IPS DF 6.9 (cell line): ENCODE results near the gene PNPLA7.
"Not testable (repeated sequence)": the region's sequence is repeated elsewhere in the genome, so short reads cannot be mapped to it uniquely, and the experiment has no call there.

Source experiments
- DNase-seq: peaks from one replicate; pipeline ENCODE4 v3.0.0-alpha.2; 2013; ENCODE audit warnings: low read depth, low spot score
- H3K27ac ChIP-seq: one replicate; pipeline ENCODE4 v1.5.1; 2013; ENCODE audit warnings: low read length, control low read depth
- H3K27me3 ChIP-seq: 2 replicates; pipeline ENCODE4 v1.6.1; 2013; ENCODE audit warnings: mild to moderate bottlenecking, low read length; ENCODE audit not compliant: control insufficient read depth, insufficient read depth
- H3K36me3 ChIP-seq: 2 replicates; pipeline ENCODE4 v1.6.1; 2013; ENCODE audit warnings: low read length; ENCODE audit not compliant: control insufficient read depth, insufficient read depth
- H3K4me1 ChIP-seq: 2 replicates; pipeline ENCODE4 v1.6.1; 2013; ENCODE audit warnings: low read length; ENCODE audit not compliant: control insufficient read depth, insufficient read depth
- H3K4me3 ChIP-seq: 2 replicates; pipeline ENCODE4 v1.5.1; 2013; ENCODE audit warnings: mild to moderate bottlenecking, low read length
- H3K9me3 ChIP-seq: 2 replicates; pipeline ENCODE4 v1.6.1; 2013; ENCODE audit warnings: low read length, inconsistent platforms; ENCODE audit not compliant: control insufficient read depth, insufficient read depth
- WGBS: extraction: QIAGEN DNeasy Blood & Tissue Kit; methylation state at CpG from one replicate; pipeline ENCODE4 v1.1.7; 2013; ENCODE audit warnings: mixed read lengths, missing lambda C conversion rate; ENCODE audit not compliant: insufficient read length, insufficient coverage; 5-methylcytosine and 5-hydroxymethylcytosine counted together

Gene PNPLA7

DNA sequence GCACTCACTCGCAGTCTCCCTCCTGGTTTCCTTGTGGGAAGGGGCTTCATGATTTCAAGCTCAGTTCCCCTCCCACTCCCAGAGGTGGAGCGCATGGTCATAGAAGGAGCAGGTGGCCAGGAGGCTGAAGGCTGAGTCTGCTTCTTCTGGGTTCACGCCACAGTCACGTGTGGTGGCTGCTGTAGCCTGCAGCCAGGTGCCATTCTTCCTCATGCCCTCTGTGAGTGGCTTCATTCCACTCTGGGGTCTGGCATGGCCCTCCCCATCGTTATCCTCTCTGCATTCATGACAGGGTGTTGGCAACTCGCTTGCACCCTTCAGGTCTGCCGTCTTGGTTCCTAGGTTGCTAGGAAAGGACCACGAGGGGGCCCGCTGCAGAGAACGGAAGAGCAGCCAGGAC lies 5.0 kb upstream of the PNPLA7 start:
- peaks cover 19% of the 10 kb centered on the region; the same call in 1 of the 2 replicates for H3K36me3 ChIP-seq
- WGBS, result no CpG with 5 or more reads among the region's 10 CpGs
- no peaks in the 10 kb centered on the region for H3K27me3 ChIP-seq
- no peak for DNase-seq
- H3K4me1 ChIP-seq, result no peaks in the 10 kb centered on the region
- H3K4me3 ChIP-seq, result no peak overlapping the region
- no peaks in the 10 kb centered on the region for H3K9me3 ChIP-seq
- no peak overlapping the region for H3K27ac ChIP-seq

DNA sequence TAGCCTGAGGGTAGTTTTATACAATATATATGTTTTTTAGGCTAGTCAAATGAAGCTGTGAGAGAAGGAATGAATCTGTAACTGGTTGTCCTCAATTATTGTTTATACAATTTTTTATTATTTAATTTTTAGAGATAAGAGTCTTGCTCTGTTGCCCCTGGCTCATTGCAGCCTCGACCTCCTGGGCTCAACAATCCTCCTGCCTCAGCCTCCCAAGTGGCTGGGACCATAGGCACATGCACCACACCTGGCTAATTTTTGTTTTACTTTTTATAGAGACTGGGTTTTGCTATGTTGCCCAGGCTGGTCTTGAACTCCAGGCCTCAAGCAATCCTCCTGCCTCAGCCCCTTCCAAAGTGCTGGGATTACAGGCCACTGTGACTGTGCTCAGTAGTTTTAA lies 4.1 kb upstream of the PNPLA7 start:
- Histone ChIP-seq H3K4me3 (no peak overlapping the region), H3K27me3 (no peaks in the 10 kb centered on the region), H3K27ac (no peak overlapping the region), H3K36me3 (peaks cover 19% of the 10 kb centered on the region; the same call in 1 of the 2 replicates), H3K9me3 (no peaks in the 10 kb centered on the region), H3K4me1 (no peaks in the 10 kb centered on the region)
- WGBS, result no CpG with 5 or more reads among the region's 1 CpG
- DNase-seq, result no peak

DNA sequence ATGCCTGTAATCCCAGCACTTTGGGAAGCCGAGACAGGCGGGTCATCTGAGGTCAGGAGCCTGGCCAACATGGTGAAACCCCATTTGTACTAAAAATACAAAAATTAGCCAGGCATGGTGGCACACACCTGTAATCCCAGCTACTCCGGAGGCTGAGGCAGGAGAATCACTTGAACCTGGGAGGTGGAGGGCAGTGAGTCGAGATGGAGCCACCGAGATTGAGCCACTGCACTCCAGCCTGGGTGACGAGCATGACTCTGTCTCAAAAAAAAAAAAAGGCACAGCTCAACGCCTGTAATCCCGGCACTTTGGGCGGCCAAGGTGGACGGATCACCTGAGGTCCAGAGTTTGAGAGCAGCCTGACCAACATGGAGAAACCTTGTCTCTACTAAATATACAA lies 3.5 kb upstream of the PNPLA7 start:
- H3K36me3 ChIP-seq, result peaks cover 19% of the 10 kb centered on the region; the same call in 1 of the 2 replicates
- H3K4me3 ChIP-seq, H3K27ac ChIP-seq, H3K9me3 ChIP-seq, H3K27me3 ChIP-seq, DNase-seq, H3K4me1 ChIP-seq: not testable (repeated sequence)
- WGBS, result no CpG with 5 or more reads among the region's 10 CpGs

DNA sequence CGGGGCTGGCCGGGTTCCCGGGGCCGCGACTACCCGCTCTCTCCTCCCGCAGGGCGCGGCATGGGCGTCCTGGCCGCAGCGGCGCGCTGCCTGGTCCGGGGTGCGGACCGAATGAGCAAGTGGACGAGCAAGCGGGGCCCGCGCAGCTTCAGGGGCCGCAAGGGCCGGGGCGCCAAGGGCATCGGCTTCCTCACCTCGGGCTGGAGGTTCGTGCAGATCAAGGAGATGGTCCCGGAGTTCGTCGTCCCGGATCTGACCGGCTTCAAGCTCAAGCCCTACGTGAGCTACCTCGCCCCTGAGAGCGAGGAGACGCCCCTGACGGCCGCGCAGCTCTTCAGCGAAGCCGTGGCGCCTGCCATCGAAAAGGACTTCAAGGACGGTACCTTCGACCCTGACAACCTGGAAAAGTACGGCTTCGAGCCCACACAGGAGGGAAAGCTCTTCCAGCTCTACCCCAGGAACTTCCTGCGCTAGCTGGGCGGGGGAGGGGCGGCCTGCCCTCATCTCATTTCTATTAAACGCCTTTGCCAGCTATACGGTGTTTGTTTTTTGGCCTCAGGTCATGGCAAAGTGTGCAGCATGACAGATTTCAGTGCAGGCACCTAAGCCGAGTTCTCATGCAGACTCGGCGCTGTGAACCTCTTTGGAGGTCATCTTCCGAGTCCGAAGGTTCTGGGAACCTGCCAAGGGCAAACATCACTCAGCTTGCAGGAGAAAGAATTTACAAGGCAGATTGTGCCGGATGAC lies 2.0 kb upstream of the PNPLA7 start:
- Histone ChIP-seq H3K4me1 (no peaks in the 10 kb centered on the region), H3K27ac (no peak overlapping the region), H3K36me3 (peaks cover 14% of the 10 kb centered on the region; the same call in 1 of the 2 replicates), H3K4me3 (peak overlapping the region; percentile 72), H3K27me3 (no peaks in the 10 kb centered on the region), H3K9me3 (no peaks in the 10 kb centered on the region)
- WGBS, result no CpG with 5 or more reads among the region's 58 CpGs
- DNase-seq, result no peak

DNA sequence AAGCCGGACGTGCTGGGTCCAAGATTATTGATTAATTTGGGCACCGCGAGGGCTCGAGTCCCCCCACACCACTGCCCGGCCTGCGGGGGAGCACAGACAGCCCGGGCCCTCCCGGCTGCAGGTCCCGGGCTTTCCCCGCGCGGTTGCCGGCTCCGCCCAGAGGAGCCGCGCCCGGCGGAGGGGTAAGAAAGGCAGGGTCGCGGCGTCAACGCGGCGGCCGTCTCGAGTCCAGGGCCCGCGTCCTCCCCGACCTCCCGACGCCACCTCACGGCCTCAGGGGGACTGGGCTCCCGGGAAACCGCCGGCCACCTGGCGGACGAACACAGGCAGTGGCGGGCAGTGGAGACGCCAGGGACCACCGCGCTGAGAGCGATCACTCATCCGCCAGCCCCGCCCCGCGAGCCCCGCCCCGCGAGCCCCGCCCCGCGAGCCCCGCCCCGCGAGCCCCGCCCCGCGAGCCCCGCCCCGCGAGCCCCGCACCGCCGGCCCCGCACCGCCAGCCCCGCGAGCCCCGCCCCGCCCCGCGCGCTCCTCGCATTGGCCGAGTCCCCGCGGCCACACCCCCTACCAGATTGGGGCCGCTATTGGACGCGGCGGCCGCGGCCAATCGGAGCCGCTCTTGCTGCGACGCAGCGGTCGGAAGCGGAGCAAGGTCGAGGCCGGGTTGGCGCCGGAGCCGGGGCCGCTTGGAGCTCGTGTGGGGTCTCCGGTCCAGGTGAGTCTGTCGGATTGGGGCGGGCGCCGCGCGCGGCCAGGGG lies 1.2 kb upstream of the PNPLA7 start, which contains the start of gene MRPL41:
TSS of gene MRPL41 (plus strand) at position 616 of the 758 bp plus-strand sequence. CDS start 203 bp downstream, outside the sequence.
- H3K4me3 ChIP-seq, result peak within 1 kb of the TSS; percentile 72
- H3K27ac ChIP-seq, result no peak within 1 kb of the TSS
- no CpG with 5 or more reads among the region's 106 CpGs for WGBS
- no peaks in the 10 kb centered on the region for H3K9me3 ChIP-seq
- peaks cover 12% of the 10 kb centered on the region; the same call in 1 of the 2 replicates for H3K36me3 ChIP-seq
- no peaks in the 10 kb centered on the region for H3K27me3 ChIP-seq
- no peaks in the 10 kb centered on the region for H3K4me1 ChIP-seq
- peak; percentile 54 for DNase-seq

DNA sequence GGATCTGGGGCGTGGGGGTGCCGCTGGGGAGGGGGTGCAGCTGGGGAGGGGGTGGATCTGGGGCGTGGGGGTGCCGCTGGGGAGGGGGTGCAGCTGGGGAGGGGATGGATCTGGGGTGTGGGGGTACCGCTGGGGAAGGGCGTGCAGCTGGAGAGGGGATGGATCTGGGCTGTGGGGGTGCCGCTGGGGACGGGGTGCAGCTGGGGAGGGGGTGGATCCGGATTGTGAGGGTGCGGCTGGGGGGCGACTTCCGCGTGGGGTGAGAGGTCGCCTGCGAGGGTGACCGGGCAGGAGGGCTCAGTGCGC lies 709 bp upstream of the PNPLA7 start:
- H3K4me3 ChIP-seq, result peak overlapping the region; percentile 45; the same call in 1 of the 2 replicates
- not testable (repeated sequence) for H3K9me3 ChIP-seq, H3K36me3 ChIP-seq, DNase-seq, H3K27me3 ChIP-seq, H3K4me1 ChIP-seq, H3K27ac ChIP-seq
- no CpG with 5 or more reads among the region's 17 CpGs for WGBS

DNA sequence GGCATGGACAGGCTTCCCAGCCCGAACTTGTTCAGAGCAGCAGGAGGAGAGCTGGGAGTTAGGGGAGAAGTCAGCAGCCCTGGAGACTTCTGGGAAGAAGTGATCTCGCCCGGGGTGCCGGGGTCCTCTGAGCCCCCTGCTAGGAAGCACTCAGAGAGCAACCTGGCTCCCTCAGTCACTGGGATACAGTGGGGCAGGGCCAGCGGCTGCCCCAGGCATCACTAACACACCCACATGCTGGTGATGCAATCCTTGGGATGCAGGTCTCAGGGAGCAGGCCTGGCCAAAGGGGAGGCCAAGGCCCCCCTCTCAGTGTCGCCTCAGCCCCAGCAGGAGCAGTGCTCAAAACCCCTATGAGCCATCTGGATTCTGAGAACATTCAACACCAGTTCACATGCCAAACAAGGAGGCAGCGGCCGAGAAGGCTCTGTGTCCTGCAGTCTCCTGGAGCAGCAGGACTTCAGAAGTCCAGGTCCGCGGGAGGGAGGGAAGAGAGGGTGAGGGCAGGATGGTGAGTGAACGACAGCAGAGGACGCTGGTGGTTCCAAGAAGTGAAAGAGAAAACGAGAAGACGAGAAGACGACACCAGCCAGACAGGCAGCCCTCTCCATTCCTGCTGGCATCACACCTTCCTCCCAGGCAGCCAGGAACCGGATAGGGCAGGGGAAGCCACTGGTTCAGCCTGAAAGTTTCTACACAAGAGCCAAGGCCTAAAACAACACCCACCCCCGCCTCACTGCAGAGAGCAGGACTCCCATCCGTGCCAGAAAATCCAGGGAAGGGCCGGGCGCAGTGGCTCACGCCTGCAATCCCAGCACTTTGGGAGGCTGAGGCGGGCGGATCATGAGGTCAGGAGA lies 2.3 kb downstream of the PNPLA7 start:
- H3K27me3 ChIP-seq, result no peaks in the 10 kb centered on the region
- no peaks in the 10 kb centered on the region for H3K36me3 ChIP-seq
- WGBS, result no CpG with 5 or more reads among the region's 23 CpGs
- no peaks in the 10 kb centered on the region for H3K9me3 ChIP-seq
- H3K4me1 ChIP-seq, result no peaks in the 10 kb centered on the region
- no peak overlapping the region for H3K27ac ChIP-seq
- no peak overlapping the region for H3K4me3 ChIP-seq
- no peak for DNase-seq

DNA sequence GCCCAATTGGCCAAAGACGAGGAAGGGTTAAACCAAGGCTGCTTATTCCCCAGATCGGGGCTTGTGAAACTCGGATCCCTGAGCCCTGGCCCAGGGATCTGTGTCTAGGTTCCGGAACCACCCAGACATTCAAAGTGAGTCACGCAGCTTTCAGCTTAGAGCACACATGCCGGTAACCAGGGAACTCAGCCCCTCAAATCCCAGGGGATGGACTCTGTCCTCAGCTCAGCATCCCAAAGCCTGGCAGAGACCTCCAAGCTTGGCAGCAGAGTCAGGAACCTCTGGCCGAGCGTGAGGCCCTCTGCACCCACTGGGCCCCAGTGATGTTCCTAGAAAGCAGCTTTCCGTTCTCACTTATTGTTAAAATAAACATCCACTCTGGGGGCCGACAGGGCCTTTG lies 5.1 kb downstream of the PNPLA7 start:
- Histone ChIP-seq H3K27ac (no peak overlapping the region), H3K27me3 (no peaks in the 10 kb centered on the region), H3K9me3 (no peaks in the 10 kb centered on the region), H3K36me3 (no peaks in the 10 kb centered on the region), H3K4me1 (no peaks in the 10 kb centered on the region), H3K4me3 (no peak overlapping the region)
- WGBS, result no CpG with 5 or more reads among the region's 10 CpGs
- no peak for DNase-seq

DNA sequence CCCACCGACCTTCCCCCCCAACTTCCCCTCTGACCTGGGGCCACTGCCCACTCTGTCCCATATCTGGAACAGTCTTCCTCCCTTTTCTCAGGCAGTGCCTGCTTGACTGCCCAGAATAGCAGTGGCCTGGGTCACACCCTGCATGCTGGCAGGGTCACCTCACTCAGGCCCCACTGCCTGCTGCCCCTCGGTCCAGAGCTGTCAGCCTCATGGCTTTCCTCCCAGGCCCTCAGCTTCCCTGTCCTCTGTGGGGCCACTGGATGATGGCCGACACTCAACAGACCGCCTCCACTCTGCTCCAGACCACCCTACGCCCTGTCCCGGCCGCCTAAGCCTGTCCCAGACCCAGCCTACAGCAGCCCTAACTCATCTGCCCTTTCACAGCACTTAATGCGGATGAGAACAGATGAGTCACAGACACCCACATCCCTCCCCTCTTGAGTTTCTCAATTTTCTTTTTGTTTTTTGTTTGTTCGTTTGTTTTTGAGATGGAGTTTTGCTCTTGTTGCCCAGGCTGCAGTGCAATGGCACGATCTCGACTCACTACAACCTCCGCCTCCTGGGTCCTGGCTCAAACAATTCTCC lies 5.9 kb downstream of the PNPLA7 start:
- no peaks in the 10 kb centered on the region for H3K36me3 ChIP-seq
- no peak overlapping the region for H3K4me3 ChIP-seq
- H3K4me1 ChIP-seq, result no peaks in the 10 kb centered on the region
- H3K27ac ChIP-seq, result no peak overlapping the region
- no peak for DNase-seq
- no peaks in the 10 kb centered on the region for H3K9me3 ChIP-seq
- H3K27me3 ChIP-seq, result no peaks in the 10 kb centered on the region
- WGBS, result no CpG with 5 or more reads among the region's 12 CpGs
